Measurements from ENCODE around the gene PRKG1.
"Not testable (repeated sequence)": the region's sequence is repeated elsewhere in the genome, so short reads cannot be mapped to it uniquely, and the experiment has no call there.

PRKG1 gene

DNA sequence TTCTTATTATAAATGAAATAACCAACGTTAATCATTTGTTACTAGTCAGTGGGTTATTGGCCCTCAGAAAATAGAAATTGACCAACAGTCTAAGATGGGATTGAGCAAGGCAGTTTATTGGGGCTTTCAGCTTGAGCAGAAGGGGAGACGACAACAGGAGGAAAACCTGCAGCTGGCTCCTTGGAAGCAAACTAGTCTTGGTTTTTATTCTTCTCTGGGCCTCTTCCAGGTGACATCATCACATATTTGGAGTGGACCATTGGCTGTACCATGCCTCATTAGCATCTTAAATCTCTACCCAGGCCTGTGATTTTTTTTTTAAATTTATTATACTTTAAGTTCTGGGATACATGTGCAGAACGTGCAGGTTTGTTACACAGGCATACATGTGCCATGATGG lies 684.1 kb downstream of the PRKG1 start:
- FAIRE-seq (no peak), DNase-seq (ENCODE audit: extremely low spot score, insufficient read length, low read depth) (no peak)

DNA sequence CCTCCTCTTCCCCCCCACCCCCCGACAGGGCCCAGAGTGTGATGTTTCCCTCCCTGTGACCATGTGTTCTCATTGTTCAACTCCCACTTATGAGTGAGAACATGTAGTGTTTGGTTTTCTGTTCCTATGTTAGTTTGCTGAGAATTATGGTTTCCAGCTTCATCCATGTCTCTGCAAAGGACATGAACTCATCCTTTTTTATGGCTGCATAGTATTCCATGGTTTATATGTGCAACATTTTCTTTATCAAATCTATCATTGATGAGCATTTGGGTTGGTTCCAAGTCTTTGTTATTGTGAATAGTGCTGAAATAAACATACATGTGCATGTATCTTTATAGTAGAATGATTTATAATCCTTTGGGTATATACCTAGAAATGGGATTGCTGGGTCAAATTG lies 684.6 kb downstream of the PRKG1 start:
- FAIRE-seq: not testable (repeated sequence)

GRCh38 chr10:51759896-51760534 lies 685.7 kb downstream of the PRKG1 start:
- FAIRE-seq: no peak
- no peak for DNase-seq (ENCODE audit: extremely low spot score, insufficient read length, low read depth)

More for the DNA sequence above, 684.6 kb downstream of the PRKG1 start:
- not testable (repeated sequence) for DNase-seq (ENCODE audit: extremely low spot score, insufficient read length, low read depth)

DNA sequence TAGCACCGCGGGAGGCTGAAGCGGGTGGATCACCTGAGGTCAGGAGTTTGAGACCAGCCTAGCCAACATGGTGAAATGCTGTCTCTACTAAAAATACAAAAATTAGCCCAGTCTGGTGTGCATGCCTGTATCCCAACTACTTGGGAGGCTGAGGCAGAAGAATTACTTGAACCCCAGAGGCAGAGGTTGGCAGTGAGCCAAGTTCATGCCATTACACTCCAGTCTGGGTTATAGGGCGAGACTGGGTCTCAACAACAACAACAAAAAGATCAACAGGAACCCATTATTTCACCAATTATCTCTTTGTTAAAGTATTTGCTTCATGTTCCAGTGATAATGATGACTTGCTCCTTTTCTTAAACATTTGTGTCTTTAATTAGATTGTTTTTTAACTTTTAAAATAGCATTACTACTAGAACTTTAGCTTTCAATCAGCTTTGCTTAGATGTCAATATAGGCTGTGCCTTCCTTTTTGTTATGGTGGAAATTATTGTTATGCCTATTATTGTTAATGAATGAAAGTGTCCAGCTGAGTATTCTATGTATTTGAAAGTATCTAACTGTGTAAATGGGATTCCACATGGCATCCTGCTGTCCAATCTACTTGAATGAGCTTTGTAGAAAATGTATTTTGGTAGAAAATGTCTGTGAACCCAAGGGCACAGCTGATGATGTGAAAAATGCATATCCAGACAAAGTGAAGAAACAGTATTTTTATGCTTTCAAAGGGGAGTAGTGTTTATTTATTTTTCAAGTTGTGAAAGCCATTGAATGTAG lies 686.8 kb downstream of the PRKG1 start:
- no peak for FAIRE-seq
- DNase-seq (ENCODE audit: extremely low spot score, insufficient read length, low read depth): no peak

DNA sequence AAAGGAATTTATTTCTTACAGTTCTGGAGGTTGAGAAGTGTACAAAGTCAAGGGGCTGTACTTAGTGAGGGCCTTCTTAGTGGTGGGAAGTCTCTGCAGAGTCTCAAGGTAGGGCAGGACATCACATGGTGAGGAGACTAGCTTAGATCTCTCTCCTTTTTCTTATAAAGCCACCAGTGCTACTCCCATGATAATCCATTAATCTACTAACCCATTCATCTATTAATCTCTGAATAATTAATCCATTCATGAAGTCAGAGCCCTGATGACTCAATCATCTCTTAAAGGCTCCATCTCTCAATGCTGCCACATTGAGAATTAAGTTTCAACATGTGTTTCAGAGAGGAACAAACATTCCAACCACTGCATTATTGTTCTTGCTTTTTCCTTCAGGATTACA lies 689.5 kb downstream of the PRKG1 start:
- DNase-seq (ENCODE audit: extremely low spot score, insufficient read length, low read depth) (no peak), FAIRE-seq (no peak)

DNA sequence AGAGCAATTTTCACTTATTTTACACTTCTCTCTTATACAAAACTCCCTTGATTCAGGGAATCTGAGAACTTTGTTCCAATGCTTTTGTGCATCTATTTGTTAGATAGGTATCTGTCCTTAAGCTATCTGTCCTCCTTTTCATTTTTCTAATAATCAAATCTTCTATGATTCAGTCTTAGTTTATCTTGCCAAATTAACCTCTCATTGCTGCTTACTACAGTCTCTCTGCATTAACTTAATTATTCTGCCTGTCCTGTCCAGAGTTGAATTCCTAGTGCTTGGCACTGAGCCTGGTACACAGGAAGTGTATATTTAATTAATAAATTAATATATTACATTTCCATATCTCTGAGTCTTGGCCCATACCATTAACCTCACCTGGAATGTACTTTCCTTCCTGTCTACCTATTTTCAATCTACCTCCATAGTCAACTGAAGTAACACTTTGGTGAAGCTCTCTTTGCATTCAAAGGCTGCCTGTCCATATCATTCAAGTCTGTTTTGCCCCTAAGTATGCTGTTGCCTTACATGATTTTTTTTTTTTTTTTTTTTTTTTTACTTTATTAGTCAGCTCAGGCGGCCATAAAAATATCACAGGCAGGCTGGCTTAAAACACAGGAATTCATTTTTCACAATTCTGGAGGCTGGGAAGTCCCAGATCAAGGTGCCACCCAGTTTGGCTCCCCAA lies 691.1 kb downstream of the PRKG1 start:
- DNase-seq (ENCODE audit: extremely low spot score, insufficient read length, low read depth) (no peak), FAIRE-seq (no peak)

DNA sequence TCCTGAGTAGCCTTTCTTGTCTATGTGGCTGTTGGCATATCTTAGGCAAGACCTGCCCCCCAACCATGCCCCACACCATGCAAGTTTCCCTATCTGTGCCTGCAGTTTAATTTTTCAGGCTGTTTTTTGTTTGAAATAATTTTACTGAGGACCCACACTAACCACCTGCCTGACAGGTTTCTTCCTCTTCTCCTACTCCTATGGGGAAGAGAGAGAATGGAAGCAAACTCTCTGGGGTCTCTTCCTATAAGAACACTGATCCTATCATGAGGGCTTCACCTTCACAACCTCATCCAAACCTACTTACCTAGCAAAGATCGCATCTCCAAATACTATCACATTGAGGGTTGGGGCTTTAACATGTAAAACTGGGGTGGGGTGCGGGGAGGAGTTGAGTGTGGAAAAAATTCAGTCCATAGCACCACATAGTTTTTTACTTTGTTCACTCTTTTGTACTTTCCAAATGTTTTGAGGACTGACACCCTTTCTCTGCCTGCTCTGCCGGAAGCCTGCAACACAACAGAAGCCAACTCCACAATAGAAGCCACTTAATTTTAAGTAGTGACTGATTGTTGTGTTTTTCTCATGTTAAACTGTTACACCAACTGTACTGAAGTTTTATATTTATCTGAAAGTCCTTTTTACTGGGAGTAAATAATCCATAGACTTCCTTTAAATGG lies 692.3 kb downstream of the PRKG1 start:
- no peak for DNase-seq (ENCODE audit: extremely low spot score, insufficient read length, low read depth)
- FAIRE-seq: no peak

- no peak for DNase-seq (ENCODE audit: extremely low spot score, insufficient read length, low read depth)
- no peak for FAIRE-seq
These were observed 692.9 kb downstream of the PRKG1 start for GRCh38 chr10:51767103-51767763.

DNA sequence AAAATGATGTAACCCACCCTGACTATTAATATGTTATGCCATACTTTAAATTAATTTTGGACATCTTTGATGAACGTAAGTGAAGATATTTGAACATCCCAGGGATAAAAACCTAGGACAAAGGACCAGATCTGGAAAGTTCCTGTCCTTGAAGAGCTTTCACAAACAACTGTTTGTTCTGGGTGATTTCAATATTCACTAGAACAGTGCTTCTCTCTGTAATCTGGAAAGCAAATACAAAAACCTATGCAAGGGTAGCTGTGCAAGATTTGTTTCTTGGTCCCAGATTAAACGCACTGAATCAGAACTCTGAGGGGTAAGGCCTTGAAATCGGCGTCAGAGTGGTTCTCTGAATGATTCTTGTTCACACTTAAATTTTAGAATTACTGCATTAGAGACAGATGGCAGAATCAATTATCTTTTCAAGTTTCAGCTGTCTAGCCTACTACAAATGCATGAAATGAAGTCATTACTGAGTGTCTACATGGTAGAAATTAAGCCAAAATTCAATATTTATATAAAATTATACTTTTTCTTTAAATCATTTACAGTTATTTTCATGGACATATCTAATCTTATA lies 694.7 kb downstream of the PRKG1 start:
- FAIRE-seq (no peak), DNase-seq (ENCODE audit: extremely low spot score, insufficient read length, low read depth) (no peak)

DNA sequence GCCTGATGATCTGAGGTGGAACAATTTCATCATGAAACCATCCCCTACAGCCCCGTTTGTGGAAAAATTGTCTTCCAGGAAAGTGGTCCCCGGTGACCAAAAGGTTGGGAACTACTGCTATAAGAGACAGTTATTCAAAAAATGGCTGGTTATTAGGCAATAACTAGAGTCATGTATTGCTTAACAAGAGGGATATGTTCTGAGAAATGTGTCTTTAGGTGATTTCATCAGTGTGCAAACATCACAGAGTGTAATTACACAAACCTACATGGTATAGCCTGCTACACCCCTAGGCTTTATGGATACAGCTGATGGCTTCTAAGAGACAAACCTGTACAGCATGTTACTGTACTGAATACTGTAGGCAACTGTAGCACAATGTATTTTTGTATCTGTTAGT lies 696.4 kb downstream of the PRKG1 start:
- DNase-seq (ENCODE audit: extremely low spot score, insufficient read length, low read depth) (no peak), FAIRE-seq (no peak)

DNA sequence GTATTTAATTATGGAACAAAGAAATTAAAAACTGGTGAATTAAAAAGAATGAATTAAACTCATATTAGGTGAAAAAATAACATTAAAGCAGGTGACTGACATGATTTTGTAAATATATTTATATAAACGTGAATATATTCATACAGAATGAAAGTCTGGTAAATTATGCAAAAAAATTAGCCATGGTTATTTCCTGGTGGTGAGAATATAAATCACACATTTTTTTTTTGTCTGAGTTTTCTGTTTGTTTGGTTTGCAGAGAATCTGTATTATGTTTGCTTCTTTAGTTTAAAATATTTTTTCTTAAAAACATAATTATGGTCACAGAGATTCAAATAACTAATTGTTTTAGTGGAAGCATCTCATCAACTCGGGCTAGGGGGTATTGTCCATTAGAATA lies 698.1 kb downstream of the PRKG1 start:
- FAIRE-seq (no peak), DNase-seq (ENCODE audit: extremely low spot score, insufficient read length, low read depth) (no peak)

GRCh38 chr10:51773681-51774080 lies 699.4 kb downstream of the PRKG1 start:
- DNase-seq (ENCODE audit: extremely low spot score, insufficient read length, low read depth) (no peak), FAIRE-seq (no peak)

DNA sequence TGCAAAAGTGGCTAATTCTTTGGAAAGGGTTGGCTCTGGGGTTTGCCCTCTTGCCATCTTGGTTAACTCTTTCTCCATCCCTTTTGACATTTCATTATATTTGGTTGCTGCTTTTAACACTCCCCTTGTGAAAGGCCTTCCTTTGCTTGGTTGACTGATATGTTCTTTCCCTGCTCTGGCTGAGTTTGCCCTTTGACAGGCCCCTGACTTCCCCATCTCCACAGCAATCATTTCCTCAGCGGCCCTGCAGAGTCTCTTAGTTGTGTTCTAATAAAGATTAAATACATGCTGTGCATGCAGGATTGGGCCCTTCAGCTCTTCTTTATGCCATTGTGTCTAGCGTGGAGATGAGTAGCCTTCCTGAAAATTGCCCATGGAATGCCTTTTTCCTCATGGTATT lies 709.7 kb downstream of the PRKG1 start:
- no peak for FAIRE-seq
- no peak for DNase-seq (ENCODE audit: extremely low spot score, insufficient read length, low read depth)

- DNase-seq (ENCODE audit: extremely low spot score, insufficient read length, low read depth) (no peak), FAIRE-seq (no peak)
These were observed 711.9 kb downstream of the PRKG1 start for GRCh38 chr10:51786016-51786683.

DNA sequence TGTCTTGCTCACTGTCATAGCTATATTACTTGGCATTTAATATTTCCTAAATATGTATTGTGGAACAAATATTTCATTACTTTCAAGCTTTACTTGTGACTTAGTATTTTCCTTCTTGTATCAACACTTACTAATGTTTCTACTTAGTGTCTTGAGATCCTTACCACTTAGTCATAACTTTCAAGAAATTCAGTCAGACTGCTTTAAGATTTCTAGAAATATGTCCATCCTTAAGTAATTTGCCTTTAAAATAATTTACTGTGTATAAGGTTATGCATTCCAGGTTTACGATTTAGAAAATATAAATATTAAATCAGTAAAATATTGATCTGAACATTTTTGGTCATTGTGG lies 712.4 kb downstream of the PRKG1 start:
- no peak for DNase-seq (ENCODE audit: extremely low spot score, insufficient read length, low read depth)
- no peak for FAIRE-seq

- DNase-seq (ENCODE audit: extremely low spot score, insufficient read length, low read depth) (no peak), FAIRE-seq (no peak)
These were observed 714.0 kb downstream of the PRKG1 start for GRCh38 chr10:51788273-51788672.

GRCh38 chr10:51789118-51789517 lies 714.8 kb downstream of the PRKG1 start:
- DNase-seq (ENCODE audit: extremely low spot score, insufficient read length, low read depth) (no peak), FAIRE-seq (no peak)

DNA sequence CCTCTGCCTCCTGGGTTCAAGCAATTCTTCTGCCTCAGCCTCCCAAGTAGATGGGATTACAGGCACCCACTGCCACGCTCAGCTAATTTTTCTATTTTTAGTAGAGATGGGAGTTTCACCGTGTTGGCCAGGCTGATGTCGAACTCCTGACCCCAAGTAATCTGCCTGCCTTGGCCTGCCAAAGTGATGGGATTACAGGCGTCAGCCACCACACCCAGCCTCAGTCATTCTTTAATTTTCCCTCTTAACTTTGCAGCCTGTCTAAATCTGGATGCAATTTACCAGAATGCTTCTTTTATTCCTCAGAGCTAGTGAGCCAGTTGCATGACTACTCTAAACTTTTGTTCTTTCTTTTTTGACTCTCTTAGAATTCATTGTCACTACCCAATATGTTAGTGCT lies 715.6 kb downstream of the PRKG1 start:
- no peak for FAIRE-seq
- DNase-seq (ENCODE audit: extremely low spot score, insufficient read length, low read depth): no peak

GRCh38 chr10:51792678-51793077 lies 718.4 kb downstream of the PRKG1 start:
- FAIRE-seq: no peak

More at GRCh38 chr10:51792678-51793077, 718.4 kb downstream of the PRKG1 start:
- DNase-seq (ENCODE audit: extremely low spot score, insufficient read length, low read depth): no peak

Data from GM18507 (cell line).